H7 (cell line): ENCODE measurements around the gene POLK. TPM values are rescaled to one million over a fixed set of nuclear protein-coding genes. Genes with fewer than 3 reads are reported as not detected.
"Not testable (repeated sequence)": the region's sequence is repeated elsewhere in the genome, so short reads cannot be mapped to it uniquely, and the experiment has no call there.

Experiments
- DNase-seq: peaks from one replicate; pipeline ENCODE4 v3.0.0; 2012
- H3K27me3 ChIP-seq: 2 replicates; pipeline ENCODE4 v1.6.0; 2011; ENCODE audit warnings: mild to moderate bottlenecking, low read length; ENCODE audit not compliant: control insufficient read depth, insufficient read depth
- H3K36me3 ChIP-seq: replicated peaks from 2 replicates; pipeline ENCODE4 v1.5.1; 2011; ENCODE audit warnings: low read length; ENCODE audit not compliant: control insufficient read depth, insufficient read depth
- H3K4me3 ChIP-seq: 2 replicates; pipeline ENCODE4 v1.5.1; 2011; ENCODE audit warnings: low read depth, mild to moderate bottlenecking, control low read depth, low read length, moderate library complexity; ENCODE audit not compliant: insufficient read depth
- total RNA-seq: library from RNA; depleted of rRNA; stranded (reverse); fragments of >200 nt; shearing (Covaris generic); gene quantifications from 2 replicates; pipeline ENCODE4 v1.2.3, GENCODE V29; 2014

Gene POLK
- total RNA-seq, 1 experiment from 2014 or later, result 8.6 TPM

GRCh38 chr5:75496026-75496425, 15.7 kb upstream of the POLK start:
- no peaks in the 10 kb centered on the region for H3K27me3 ChIP-seq
- H3K4me3 ChIP-seq, result no peak overlapping the region
- no peaks in the 10 kb centered on the region for H3K36me3 ChIP-seq
- no peak for DNase-seq

- H3K4me3 ChIP-seq, result no peak overlapping the region
- DNase-seq, result no peak
- H3K27me3 ChIP-seq, result no peaks in the 10 kb centered on the region
- H3K36me3 ChIP-seq, result no peaks in the 10 kb centered on the region
Measured at GRCh38 chr5:75498208-75498777, 13.4 kb upstream of the POLK start.

- not testable (repeated sequence) for DNase-seq, H3K27me3 ChIP-seq, H3K36me3 ChIP-seq, H3K4me3 ChIP-seq
Measured at GRCh38 chr5:75498875-75499274, 12.8 kb upstream of the POLK start.

- DNase-seq, H3K27me3 ChIP-seq, H3K4me3 ChIP-seq, H3K36me3 ChIP-seq: not testable (repeated sequence)
Measured at GRCh38 chr5:75505112-75505511, 6.6 kb upstream of the POLK start.

- Histone ChIP-seq H3K27me3 (no peaks in the 10 kb centered on the region), H3K4me3 (no peak overlapping the region), H3K36me3 (no peaks in the 10 kb centered on the region)
- no peak for DNase-seq
Measured at GRCh38 chr5:75507841-75508240, 3.9 kb upstream of the POLK start.

- Histone ChIP-seq H3K27me3 (no peaks in the 10 kb centered on the region), H3K4me3 (no peak overlapping the region), H3K36me3 (no peaks in the 10 kb centered on the region)
- no peak for DNase-seq
Measured at GRCh38 chr5:75509546-75509945, 2.1 kb upstream of the POLK start.

GRCh38 chr5:75509956-75510355, 1.7 kb upstream of the POLK start:
- H3K27me3 ChIP-seq, result no peaks in the 10 kb centered on the region
- no peak for DNase-seq

GRCh38 chr5:75510417-75510835, 1.3 kb upstream of the POLK start:
- no peak for DNase-seq
- H3K4me3 ChIP-seq, result peak overlapping the region; percentile 86
- no peaks in the 10 kb centered on the region for H3K36me3 ChIP-seq
- H3K27me3 ChIP-seq, result no peaks in the 10 kb centered on the region

More at GRCh38 chr5:75509956-75510355, 1.7 kb upstream of the POLK start:
- H3K36me3 ChIP-seq, result no peaks in the 10 kb centered on the region
- H3K4me3 ChIP-seq, result peak overlapping the region; percentile 86

- no peaks in the 10 kb centered on the region for H3K36me3 ChIP-seq
- peak; percentile 69 for DNase-seq
- peak overlapping the region; percentile 86 for H3K4me3 ChIP-seq
- no peaks in the 10 kb centered on the region for H3K27me3 ChIP-seq
Measured at GRCh38 chr5:75510836-75511434, 756 bp upstream of the POLK start.

GRCh38 chr5:75512383-75513074, 838 bp downstream of the POLK start:
- no peak for DNase-seq
- Histone ChIP-seq H3K27me3 (no peaks in the 10 kb centered on the region), H3K4me3 (peak overlapping the region; percentile 86), H3K36me3 (no peaks in the 10 kb centered on the region)

GRCh38 chr5:75513841-75514240, 2.1 kb downstream of the POLK start:
- Histone ChIP-seq H3K36me3 (no peaks in the 10 kb centered on the region), H3K27me3 (no peaks in the 10 kb centered on the region), H3K4me3 (no peak overlapping the region)
- DNase-seq, result no peak

GRCh38 chr5:75514323-75514722, 2.6 kb downstream of the POLK start:
- H3K27me3 ChIP-seq, result no peaks in the 10 kb centered on the region
- no peaks in the 10 kb centered on the region for H3K36me3 ChIP-seq
- no peak for DNase-seq
- no peak overlapping the region for H3K4me3 ChIP-seq

GRCh38 chr5:75519761-75520160, 8.1 kb downstream of the POLK start:
- DNase-seq, result no peak
- no peak overlapping the region for H3K4me3 ChIP-seq
- no peaks in the 10 kb centered on the region for H3K27me3 ChIP-seq
- no peaks in the 10 kb centered on the region for H3K36me3 ChIP-seq

- no peak overlapping the region for H3K4me3 ChIP-seq
- H3K27me3 ChIP-seq, result no peaks in the 10 kb centered on the region
- DNase-seq, result no peak
Measured at GRCh38 chr5:75521195-75521594, 9.5 kb downstream of the POLK start.

GRCh38 chr5:75522025-75522424, 10.3 kb downstream of the POLK start:
- DNase-seq, result no peak
- H3K36me3 ChIP-seq, result no peaks in the 10 kb centered on the region
- no peak overlapping the region for H3K4me3 ChIP-seq
- no peaks in the 10 kb centered on the region for H3K27me3 ChIP-seq

More at GRCh38 chr5:75521195-75521594, 9.5 kb downstream of the POLK start:
- H3K36me3 ChIP-seq, result no peaks in the 10 kb centered on the region
